DMS53 treated with DMSO at 0.1 percent for 48 hours (cell line): ENCODE measurements around the gene P2RY12.

ENCODE experiments used
- DNase-seq: peaks from one replicate; lab custom pipeline; 2025; ENCODE audit not compliant: unreplicated experiment; lab: John Stamatoyannopoulos, UW

P2RY12 gene

GRCh38 chr3:151307583-151308488 lies 76.7 kb downstream of the P2RY12 start:
- no peak for DNase-seq

GRCh38 chr3:151307131-151307530 lies 77.4 kb downstream of the P2RY12 start:
- no peak for DNase-seq

DNA sequence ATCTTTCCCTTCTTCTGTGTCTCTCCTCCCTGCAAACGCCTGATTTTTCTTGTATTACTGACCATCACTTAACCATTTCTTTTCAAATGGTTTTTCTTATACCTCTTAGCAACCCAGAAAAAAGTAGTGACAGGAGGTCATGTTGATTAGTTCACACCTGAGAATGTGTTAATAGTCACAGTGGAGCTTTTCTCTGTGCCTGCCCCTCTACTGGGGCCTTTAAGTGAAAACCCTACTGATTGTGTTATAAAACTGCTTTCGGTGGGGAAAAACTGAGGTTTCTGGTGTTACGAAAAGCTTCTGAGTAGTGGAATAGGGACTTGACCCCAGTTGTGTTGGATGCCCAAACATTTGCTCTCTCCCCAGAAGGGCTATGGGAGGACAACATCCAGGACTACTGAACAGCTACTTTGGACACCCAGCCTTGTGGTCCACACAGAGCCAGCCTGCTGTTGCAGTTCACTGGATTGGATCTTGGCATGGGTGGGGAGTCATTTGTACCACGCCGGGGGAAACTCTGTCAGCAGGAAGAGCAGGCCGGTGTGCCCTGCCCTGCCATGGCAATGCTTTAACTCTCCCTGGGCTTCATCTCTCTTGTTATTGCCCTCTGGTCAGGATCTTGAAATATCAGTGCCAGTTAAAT lies 78.3 kb downstream of the P2RY12 start:
- no peak for DNase-seq

- DNase-seq, result no peak
Measured at GRCh38 chr3:151305775-151306151, 78.8 kb downstream of the P2RY12 start.

GRCh38 chr3:151305060-151305774 lies 79.3 kb downstream of the P2RY12 start:
- no peak for DNase-seq

DNA sequence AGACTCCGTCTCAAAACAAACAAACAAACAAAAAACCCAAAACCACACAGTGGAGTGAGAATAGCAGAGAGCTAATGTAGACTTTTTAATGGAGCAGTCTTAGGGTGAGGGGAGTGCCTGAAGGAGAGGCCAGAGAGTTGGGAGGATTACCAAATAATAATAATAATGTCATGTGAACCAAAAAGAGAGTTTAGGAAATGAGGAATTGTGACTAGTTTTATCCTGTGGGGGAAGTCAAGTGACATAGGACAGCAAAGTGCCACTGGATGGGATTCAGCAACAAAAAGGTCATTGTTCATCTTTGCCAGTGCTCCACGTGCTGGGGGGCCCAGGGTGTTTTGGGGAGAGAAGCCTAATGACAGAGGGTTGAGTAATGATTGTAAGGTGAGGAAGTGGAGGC lies 80.8 kb downstream of the P2RY12 start:
- DNase-seq, result no peak

GRCh38 chr3:151301787-151302186 lies 82.8 kb downstream of the P2RY12 start:
- DNase-seq, result no peak

DNA sequence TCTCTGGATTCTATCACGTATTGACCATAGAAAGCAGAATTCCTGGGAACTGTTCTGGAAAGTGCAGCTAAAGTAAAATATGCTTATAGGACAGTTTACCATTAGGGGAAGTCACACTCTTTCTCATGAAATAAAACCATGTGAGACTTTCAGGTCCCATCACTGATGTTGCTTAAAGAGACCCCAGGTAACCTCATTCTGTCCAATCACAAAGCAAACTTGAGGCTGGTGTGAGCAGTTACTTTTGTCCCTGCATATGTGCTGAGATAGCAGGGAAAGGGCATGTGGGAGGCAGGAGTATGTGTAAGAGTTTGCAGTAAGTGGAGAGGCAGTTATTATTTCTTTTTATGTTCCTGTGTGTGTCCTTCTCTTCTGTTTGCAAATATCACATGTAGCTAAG lies 84.0 kb downstream of the P2RY12 start:
- no peak for DNase-seq

GRCh38 chr3:151299006-151299405 lies 85.5 kb downstream of the P2RY12 start:
- DNase-seq, result no peak

DNA sequence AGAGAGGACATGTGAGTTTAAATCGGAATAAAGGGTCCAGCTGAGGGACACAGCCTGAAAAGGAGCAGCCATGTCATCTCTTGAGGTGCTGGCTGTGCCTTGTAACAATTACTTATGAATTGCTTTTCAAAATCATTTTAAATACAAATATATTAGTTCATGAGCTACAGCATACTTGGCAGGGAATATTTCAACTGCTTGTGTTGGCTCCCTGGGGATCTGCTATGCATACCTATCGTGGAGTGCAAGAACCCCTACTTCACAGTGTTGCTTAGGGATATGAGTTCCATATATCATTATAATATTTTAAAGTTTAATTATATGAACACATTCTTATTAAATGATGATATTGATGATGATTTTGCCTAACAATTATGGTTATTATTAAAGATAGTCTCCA lies 87.1 kb downstream of the P2RY12 start:
- DNase-seq, result no peak

DNA sequence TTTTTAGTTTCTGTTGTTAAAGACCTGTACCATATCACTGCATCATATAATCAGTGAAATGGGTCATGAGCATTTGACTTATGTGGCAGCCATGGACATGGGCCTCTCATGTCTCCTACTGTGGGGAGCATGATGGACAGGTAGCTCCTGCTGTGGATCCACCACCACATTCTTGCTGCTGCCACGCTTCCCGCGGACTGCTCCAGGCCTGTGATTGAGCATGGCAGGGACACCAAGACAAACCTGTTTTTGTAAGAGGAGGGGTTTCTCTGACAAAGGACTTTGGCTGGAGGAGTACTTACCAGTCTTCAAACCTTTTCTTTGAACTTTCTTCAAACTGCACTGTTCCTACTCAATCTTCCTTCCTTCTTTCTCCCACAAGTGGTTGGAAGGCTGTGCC lies 88.3 kb downstream of the P2RY12 start:
- no peak for DNase-seq

DNA sequence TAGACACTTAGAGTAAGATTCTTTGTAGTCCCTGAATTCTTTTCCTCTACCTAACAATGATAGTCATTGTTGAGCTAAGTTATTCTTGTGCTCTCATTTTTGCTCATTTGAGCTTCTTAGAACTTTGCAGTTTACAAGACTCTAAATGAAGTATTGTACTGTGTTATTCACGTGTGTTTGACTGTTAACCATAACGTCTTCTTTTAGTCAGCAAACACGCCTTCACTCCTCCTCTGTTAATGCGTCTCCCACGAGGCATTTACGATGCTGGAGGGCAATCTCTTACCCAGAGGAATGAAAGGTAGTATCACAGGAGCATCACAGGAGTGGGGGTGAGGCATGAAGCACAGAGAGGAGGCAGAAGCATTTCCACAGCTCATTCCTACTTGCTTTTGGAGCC lies 91.4 kb downstream of the P2RY12 start:
- no peak for DNase-seq

GRCh38 chr3:151290673-151291072 lies 93.9 kb downstream of the P2RY12 start:
- no peak for DNase-seq

DNA sequence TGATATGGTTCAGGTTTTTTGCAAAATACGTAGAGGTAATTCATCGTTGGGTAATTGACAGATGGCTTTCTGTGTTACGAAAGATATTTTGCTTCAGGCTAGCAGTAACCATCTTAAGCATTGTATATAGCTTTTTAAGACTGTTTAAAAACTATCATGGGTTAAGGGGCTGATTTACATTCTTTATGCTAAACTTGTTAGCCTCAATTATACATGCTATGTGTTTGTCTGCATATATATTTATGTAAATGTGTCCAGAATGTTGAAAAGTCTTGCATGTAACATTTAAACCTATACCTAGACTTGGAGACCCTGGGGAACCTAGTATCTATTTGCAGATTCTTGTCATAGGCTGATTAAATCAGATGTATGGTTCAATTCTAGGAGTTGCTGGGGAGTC lies 95.1 kb downstream of the P2RY12 start:
- DNase-seq, result no peak
